Keratinocyte (primary cell): ENCODE results near the gene PTPRN2. TPM values are rescaled to one million over a fixed set of nuclear protein-coding genes. Genes with fewer than 3 reads are reported as not detected.

Experiments
- DNase-seq: peaks from one replicate; pipeline ENCODE4 v3.0.0-alpha.2; 2011; ENCODE audit warnings: low read depth, missing footprints, low spot score
- FAIRE-seq: peaks from 2 replicates; lab custom pipeline; 2011; peaks lifted over from hg19 to GRCh38; lab: Jason Lieb, UNC
- H2AFZ ChIP-seq: 2 replicates; pipeline ENCODE4 v1.6.0; 2012; ENCODE audit warnings: low read length, control low read depth, inconsistent platforms; ENCODE audit not compliant: control insufficient read depth
- H3K27ac ChIP-seq: 2 replicates; pipeline ENCODE4 v1.5.1; 2011; ENCODE audit warnings: low read length; ENCODE audit not compliant: control insufficient read depth, insufficient read depth
- H3K27me3 ChIP-seq: 3 replicates; pipeline ENCODE4 v1.6.0; 2011; ENCODE audit warnings: low read length; ENCODE audit not compliant: control insufficient read depth, insufficient read depth; ENCODE audit errors: extremely low read depth
- H3K36me3 ChIP-seq, 2 experiments: 2 replicates in 1 of 2; 3 replicates in 1 of 2; pipeline ENCODE4 v1.5.1; 2011; ENCODE audit warnings: low read length in 2 of 2, mild to moderate bottlenecking in 1 of 2; ENCODE audit not compliant: control insufficient read depth in 2 of 2, insufficient read depth in 2 of 2; ENCODE audit errors: extremely low read depth in 1 of 2
- H3K4me1 ChIP-seq: 3 replicates; pipeline ENCODE4 v1.5.1; 2011; ENCODE audit warnings: low read length; ENCODE audit not compliant: control insufficient read depth, insufficient read depth; ENCODE audit errors: extremely low read depth
- H3K4me2 ChIP-seq: 3 replicates; pipeline ENCODE4 v1.6.0; 2011; ENCODE audit warnings: low read depth, low read length; ENCODE audit not compliant: control insufficient read depth, insufficient read depth; ENCODE audit errors: extremely low read depth
- H3K4me3 ChIP-seq, 3 experiments: fragments of 200-600 bp in 1 of 3; sonication (generic) in 1 of 3; 2 replicates in 2 of 3; 3 replicates in 1 of 3; pipeline ENCODE4 v1.5.1; 2011 to 2016; ENCODE audit warnings: low read length in 3 of 3, mild to moderate bottlenecking in 3 of 3, control low read depth in 2 of 3, inconsistent platforms in 1 of 3, low read depth in 1 of 3, mixed read lengths in 1 of 3, mixed run types in 1 of 3, moderate library complexity in 1 of 3; ENCODE audit not compliant: control insufficient read depth in 2 of 3, insufficient read depth in 2 of 3; ENCODE audit errors: extremely low read depth in 1 of 3
- H3K79me2 ChIP-seq: 2 replicates; pipeline ENCODE4 v1.6.0; 2012; ENCODE audit warnings: low read length; ENCODE audit not compliant: control insufficient read depth, insufficient read depth
- H3K9ac ChIP-seq: 3 replicates; pipeline ENCODE4 v1.6.0; 2011; ENCODE audit warnings: low read length; ENCODE audit not compliant: control insufficient read depth, insufficient read depth; ENCODE audit errors: extremely low read depth
- H3K9me1 ChIP-seq: 3 replicates; pipeline ENCODE4 v1.6.0; 2011; ENCODE audit warnings: low read length; ENCODE audit not compliant: control insufficient read depth, insufficient read depth; ENCODE audit errors: extremely low read depth
- H3K9me3 ChIP-seq: 2 replicates; pipeline ENCODE4 v1.5.1; 2012; ENCODE audit warnings: low read depth, low read length; ENCODE audit not compliant: control insufficient read depth
- H4K20me1 ChIP-seq: 3 replicates; pipeline ENCODE4 v1.6.0; 2011; ENCODE audit warnings: low read length; ENCODE audit not compliant: control insufficient read depth, insufficient read depth; ENCODE audit errors: extremely low read depth
- EZH2 ChIP-seq: IDR thresholded peaks from one replicate; pipeline ENCODE4 v1.6.1; 2012; ENCODE audit warnings: inconsistent platforms, mild to moderate bottlenecking, low read length, moderate library complexity
- dilution Hi-C: fragments of 300-500 bp; cut with MboI; formaldehyde crosslinking; loops from one replicate; pipeline ENCODE4 v1.7.0; 2020; ENCODE audit warnings: low sequenced_read_pairs; ENCODE audit not compliant: extremely low pct_ligation_motif_present
- polyA plus RNA-seq, 5 experiments: library from polyadenylated mRNA; depleted of rRNA in 3 of 5; stranded (reverse) in 3 of 5; stranded (forward) in 1 of 5; unstranded in 1 of 5; fragments of >200 nt; gene quantifications; 1 replicate in 1 of 5; 2 replicates in 3 of 5; 3 replicates in 1 of 5; pipeline versions ENCODE4 v1.2.1 to v1.2.3, GENCODE V29; 2011 to 2012; ENCODE audit warnings: missing spikeins in 2 of 5, low read depth in 1 of 5, low replicate concordance in 1 of 5
- TF ChIP-seq, protein P1 (sequence below), 3 experiments: IDR thresholded peaks in 1 of 3; conservative IDR thresholded peaks in 1 of 3; optimal IDR thresholded peaks in 1 of 3; 2 replicates in 2 of 3; 3 replicates in 1 of 3; pipeline versions ENCODE3 to v1.5.1; 2011; ENCODE audit warnings: low read length in 3 of 3, mild to moderate bottlenecking in 3 of 3, moderate library complexity in 2 of 3, control low read depth in 1 of 3, inconsistent platforms in 1 of 3; ENCODE audit not compliant: insufficient read depth in 2 of 3; ENCODE audit errors: extremely low read depth in 1 of 3

The PTPRN2 gene
- polyA plus RNA-seq, 1 donor (not counting 4 experiments of a cell fraction or from before 2014, with no cell fraction given) = not detected

DNA sequence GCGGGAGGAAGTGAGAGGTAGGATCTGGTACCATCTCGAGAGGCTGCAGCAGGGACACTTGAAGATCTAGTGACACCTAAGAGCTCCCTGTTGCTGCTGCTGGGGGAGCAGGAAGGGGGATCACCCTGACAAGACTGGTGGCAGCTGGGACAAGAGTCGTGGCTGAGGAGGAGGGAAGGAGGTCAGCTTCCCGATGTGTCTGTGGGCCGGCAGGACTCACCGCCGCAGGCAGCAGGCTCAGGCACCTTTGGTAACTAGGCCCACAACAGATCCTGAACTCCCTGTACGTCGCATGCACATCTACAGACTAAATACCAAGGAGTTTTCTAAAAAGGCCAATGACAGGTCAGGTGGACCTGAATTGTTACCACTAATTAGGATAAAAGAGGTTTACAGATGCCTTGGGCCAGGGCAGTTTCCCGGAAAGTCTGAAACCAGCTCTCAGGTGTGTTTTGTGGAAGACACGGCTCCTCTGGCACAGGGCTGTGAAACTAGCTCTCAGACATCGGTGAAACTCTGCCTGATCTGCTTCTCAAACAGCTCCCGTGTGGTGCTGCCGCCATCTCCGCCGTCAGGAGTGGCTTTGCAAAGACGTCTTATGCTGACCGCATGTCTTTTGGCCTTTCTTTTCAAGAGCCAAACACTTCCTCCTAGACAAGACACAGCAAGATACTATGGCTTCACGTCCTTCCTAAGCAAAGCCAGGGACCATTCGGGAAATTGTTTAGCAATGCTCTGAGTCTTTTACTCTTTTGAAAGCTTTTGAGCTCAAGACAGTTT lies 609.7 kb downstream of the PTPRN2 start:
- Histone ChIP-seq H3K27me3 (no peaks in the 10 kb centered on the region), H3K79me2 (no peaks in the 10 kb centered on the region), H3K4me1 (no peaks in the 10 kb centered on the region), H3K27ac (no peak overlapping the region), H3K9ac (no peak overlapping the region), H3K4me2 (no peak overlapping the region), H3K9me1 (no peaks in the 10 kb centered on the region), H2AFZ (no peak overlapping the region), H3K4me3 (no peak overlapping the region), H3K9me3 (peaks cover 10% of the 10 kb centered on the region), H4K20me1 (no peaks in the 10 kb centered on the region), H3K36me3 (no peaks in the 10 kb centered on the region)
- dilution Hi-C loops = no loop called here
- no peak for TF ChIP-seq EZH2
- TF ChIP-seq, protein P1, sequence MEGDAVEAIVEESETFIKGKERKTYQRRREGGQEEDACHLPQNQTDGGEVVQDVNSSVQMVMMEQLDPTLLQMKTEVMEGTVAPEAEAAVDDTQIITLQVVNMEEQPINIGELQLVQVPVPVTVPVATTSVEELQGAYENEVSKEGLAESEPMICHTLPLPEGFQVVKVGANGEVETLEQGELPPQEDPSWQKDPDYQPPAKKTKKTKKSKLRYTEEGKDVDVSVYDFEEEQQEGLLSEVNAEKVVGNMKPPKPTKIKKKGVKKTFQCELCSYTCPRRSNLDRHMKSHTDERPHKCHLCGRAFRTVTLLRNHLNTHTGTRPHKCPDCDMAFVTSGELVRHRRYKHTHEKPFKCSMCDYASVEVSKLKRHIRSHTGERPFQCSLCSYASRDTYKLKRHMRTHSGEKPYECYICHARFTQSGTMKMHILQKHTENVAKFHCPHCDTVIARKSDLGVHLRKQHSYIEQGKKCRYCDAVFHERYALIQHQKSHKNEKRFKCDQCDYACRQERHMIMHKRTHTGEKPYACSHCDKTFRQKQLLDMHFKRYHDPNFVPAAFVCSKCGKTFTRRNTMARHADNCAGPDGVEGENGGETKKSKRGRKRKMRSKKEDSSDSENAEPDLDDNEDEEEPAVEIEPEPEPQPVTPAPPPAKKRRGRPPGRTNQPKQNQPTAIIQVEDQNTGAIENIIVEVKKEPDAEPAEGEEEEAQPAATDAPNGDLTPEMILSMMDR (optimal IDR thresholded peaks at IDR 0.05 in 1 of 3, IDR thresholded peaks at IDR 0.05 in 1 of 3, conservative IDR thresholded peaks at IDR 0.05 in 1 of 3; ENCODE audit: extremely low read depth in 1 of 3, insufficient read depth in 2 of 3, low read length in 3 of 3) = no peak
- DNase-seq (no peak), FAIRE-seq (no peak)

DNA sequence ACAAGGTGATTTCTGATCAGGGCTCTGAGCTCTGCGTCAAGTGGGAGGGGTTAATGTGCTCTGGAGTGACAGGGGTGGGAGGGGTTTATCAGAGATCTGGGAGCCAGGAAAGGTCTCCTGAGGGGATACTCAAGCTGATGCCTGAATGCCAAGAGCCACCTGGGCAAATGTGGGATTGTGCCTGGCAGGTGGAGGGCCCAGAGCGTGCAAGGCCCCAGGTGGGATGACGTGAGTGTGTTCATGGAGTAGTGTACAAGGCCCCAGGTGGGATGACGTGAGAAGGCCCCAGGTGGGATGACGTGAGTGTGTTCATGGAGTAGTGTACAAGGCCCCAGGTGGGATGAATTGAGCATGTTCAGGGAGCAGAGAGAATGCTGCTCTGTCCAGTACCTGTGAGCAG lies 610.3 kb downstream of the PTPRN2 start:
- no peak overlapping the region for H3K4me2 ChIP-seq
- H3K36me3 ChIP-seq = no peaks in the 10 kb centered on the region
- dilution Hi-C loops = no loop called here
- no peak for DNase-seq
- H3K27ac ChIP-seq = no peak overlapping the region
- H3K4me1 ChIP-seq = no peaks in the 10 kb centered on the region
- H4K20me1 ChIP-seq = no peaks in the 10 kb centered on the region
- no peak for FAIRE-seq
- H3K4me3 ChIP-seq = no peak overlapping the region
- H3K9me3 ChIP-seq = peaks cover 9% of the 10 kb centered on the region
- no peaks in the 10 kb centered on the region for H3K9me1 ChIP-seq
- no peak overlapping the region for H3K9ac ChIP-seq
- H3K27me3 ChIP-seq = no peaks in the 10 kb centered on the region
- no peak for TF ChIP-seq EZH2
- TF ChIP-seq, protein P1 (optimal IDR thresholded peaks at IDR 0.05 in 1 of 3, IDR thresholded peaks at IDR 0.05 in 1 of 3, conservative IDR thresholded peaks at IDR 0.05 in 1 of 3; ENCODE audit: extremely low read depth in 1 of 3, insufficient read depth in 2 of 3, low read length in 3 of 3) = no peak
- no peaks in the 10 kb centered on the region for H3K79me2 ChIP-seq
- no peak overlapping the region for H2AFZ ChIP-seq
